Right kidney (tissue), 1 donor: ENCODE data around the gene PDXDC1.
"Not testable (repeated sequence)": the region's sequence is repeated elsewhere in the genome, so short reads cannot be mapped to it uniquely, and the experiment has no call there.

Experiments
- DNase-seq: peaks from one replicate; pipeline ENCODE4 v3.0.0-alpha.2; 2016

PDXDC1 gene

GRCh38 chr16:15134752-15135482 lies 160.1 kb downstream of the PDXDC1 start:
- not testable (repeated sequence) for DNase-seq

DNA sequence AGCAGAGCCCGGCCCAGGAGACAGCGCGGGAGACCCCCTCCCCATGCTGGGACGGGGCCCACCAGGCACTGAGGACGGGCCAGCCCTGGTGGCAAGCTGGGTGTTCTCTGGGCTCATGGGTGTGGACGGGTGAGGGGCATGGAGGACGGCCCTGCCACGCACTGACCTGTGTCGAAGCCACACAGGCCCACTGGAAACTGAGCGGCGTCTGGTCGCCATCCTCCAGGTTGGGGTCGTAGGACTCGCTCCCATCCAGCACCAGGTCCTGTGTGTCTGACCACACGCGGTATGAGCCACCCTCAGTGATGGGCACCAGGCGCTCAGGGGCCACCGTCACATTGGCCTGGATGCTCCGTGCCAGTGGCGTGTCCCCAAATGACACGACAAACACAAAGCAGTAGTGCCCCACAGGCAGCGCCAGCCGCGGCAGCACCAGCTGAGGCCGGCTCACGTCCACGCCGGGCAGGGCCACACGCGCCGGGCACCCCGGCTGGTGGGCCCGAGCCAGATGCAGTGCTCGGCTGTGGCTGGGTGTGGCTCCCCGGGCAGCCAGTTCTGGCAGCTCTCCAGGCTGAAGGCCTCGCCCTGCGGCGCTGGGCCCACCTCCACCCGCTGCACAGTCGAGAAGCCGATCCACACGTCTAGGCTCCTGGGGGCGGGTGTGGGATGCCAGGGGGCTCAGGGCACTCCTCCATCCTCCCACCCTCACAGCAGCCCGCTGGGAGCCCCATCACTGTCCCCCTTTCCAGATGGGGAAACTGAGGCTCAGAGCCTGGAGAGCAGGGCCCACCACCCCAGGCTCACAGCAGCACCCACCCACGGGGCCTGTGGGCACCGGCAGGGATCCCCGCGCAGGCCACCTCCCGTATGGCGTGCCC lies 160.9 kb downstream of the PDXDC1 start:
- not testable (repeated sequence) for DNase-seq

- not testable (repeated sequence) for DNase-seq
Measured at GRCh38 chr16:15137514-15137913, 162.7 kb downstream of the PDXDC1 start.

GRCh38 chr16:15140444-15141365 lies 165.9 kb downstream of the PDXDC1 start:
- DNase-seq = not testable (repeated sequence)

GRCh38 chr16:15141586-15141985 lies 166.8 kb downstream of the PDXDC1 start:
- no peak for DNase-seq

DNA sequence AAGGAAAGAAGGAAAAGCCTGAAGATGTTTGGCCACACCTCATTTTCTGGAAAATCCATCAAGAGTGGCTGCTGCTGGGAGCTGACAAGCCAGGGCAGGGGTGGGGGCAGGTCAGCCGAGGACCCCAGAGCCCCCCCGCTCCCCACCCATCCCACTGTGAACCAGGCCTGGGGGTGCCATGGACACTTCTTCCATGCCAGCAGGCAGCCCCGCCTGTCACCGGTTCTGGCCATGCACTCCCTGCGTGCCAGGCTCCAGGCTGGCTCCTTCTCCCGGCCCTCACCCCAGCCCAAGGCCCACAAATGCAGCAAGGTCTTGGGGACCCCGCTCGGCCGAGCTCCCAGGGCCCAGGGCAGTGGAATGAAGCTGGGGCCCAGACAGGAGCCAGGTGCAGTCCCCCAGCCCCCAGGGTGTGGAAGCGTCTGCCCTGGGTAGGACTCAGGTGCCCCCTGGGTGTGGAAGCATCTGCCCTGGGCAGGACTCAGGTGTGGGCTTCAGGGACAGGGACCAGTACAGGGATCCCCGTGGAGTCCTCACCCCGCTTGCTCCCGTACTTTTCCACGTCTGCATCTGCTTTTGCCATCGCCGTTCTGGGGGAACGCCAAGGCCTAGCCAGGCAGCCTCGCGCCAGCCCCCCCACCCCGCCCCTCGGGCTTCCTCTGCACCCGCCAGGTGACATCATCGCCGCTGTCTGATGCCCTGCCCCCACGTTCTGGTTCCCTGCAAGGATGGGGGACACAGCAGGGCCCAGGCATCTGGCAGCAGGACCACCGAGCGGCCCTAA lies 167.5 kb downstream of the PDXDC1 start:
- DNase-seq = not testable (repeated sequence)

DNA sequence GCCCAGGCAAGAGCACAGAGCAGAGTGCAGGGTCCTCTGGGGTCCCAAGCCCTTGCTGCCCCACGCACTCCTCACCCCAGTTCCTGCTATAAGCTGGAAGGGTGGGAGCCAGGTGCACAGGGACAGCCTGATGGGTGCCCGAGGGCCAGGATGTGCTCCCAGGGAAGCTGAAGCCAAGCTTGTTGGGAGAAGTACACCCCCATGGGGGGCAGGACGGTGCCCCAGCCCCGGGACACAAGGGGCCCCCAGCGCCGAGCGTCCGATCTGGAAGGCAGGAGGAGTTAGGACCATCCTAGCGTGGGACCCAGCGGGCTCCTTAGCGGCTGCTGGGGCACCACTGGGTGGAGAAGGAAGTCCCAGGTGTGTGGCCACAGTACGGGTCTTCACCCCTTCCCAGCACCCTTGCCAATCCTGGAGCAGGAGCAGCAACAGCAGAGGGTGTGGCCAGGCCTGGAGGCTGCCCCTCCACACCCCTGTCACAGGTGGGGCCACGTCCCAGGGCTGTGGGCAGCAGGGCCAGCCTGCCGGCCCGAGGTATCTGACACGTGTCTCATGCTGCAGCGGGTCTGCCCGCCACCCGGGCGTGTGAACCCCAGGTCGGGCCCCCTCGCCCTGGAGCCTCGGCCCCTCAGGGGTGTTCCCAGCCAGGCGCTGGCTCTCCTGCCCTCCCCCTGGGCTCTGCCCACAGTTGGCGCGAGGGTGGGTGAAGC lies 168.2 kb downstream of the PDXDC1 start:
- DNase-seq = not testable (repeated sequence)

GRCh38 chr16:15143601-15144091 lies 168.8 kb downstream of the PDXDC1 start:
- peak; percentile 31 for DNase-seq

DNA sequence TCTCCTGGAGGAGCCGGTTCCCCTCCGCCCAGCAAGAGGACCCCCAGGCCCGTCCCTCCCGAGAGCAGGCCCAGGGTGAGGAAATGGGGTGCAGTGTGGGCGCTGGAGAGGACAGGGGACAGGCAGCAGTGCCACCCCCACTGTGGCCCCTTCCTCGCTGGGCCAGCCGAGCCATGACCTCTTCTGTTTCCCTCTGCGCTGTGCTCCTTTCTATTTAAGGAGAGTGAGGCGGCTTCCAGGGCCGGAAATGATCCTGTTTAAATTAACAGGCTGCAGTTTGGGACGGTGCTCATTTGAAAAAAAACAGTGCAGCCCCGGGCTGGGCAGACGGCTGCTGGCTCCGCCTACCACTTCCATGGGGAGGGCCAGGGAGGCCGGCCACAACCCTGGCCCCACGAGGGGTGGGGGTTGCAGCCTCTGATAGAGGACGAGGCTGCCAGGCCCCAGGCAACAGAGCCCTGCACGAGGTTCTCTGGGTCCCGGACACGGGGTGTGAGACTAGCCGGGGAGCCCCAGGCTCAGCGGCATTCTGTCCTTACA lies 169.3 kb downstream of the PDXDC1 start:
- DNase-seq = peak; percentile 66

- DNase-seq = not testable (repeated sequence)
Measured at GRCh38 chr16:15144781-15145417, 170.1 kb downstream of the PDXDC1 start.

GRCh38 chr16:15145418-15146263 lies 170.8 kb downstream of the PDXDC1 start:
- not testable (repeated sequence) for DNase-seq

GRCh38 chr16:15146264-15146662 lies 171.4 kb downstream of the PDXDC1 start:
- not testable (repeated sequence) for DNase-seq

- DNase-seq = not testable (repeated sequence)
Measured at GRCh38 chr16:15148831-15149230, 174.0 kb downstream of the PDXDC1 start.

GRCh38 chr16:15149260-15149659 lies 174.4 kb downstream of the PDXDC1 start:
- not testable (repeated sequence) for DNase-seq

DNA sequence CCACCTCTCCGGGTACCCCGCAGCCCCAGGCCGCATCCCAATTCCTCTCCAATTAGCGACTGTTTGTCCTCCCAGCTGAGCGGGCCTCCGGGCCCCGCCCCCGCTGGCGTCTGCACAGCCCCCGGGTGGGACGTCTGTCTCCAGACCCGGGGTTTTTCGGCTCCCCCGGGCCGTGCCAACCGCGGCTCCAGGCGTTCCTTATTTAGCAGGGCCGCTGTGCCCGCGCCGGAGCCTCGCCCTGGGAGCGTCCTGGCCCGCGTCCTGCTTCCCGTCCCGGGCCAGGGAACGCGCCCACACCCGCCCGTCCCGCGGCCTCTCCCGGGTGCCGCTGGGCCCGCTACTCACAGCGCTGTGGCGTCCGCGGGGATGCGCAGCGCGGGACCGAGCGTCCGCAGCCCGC lies 179.2 kb downstream of the PDXDC1 start:
- DNase-seq = peak; percentile 63

- DNase-seq = peak; percentile 82
Measured at GRCh38 chr16:15154650-15155562, 180.1 kb downstream of the PDXDC1 start.

- DNase-seq = not testable (repeated sequence)
Measured at GRCh38 chr16:15157644-15158043, 182.8 kb downstream of the PDXDC1 start.

- DNase-seq = not testable (repeated sequence)
Measured at GRCh38 chr16:15159671-15160070, 184.8 kb downstream of the PDXDC1 start.
